Right lobe of liver (tissue), 6 donors: ENCODE results near the gene INPP4B. TPM values are rescaled to one million over a fixed set of nuclear protein-coding genes. Genes with fewer than 3 reads are reported as not detected.

Source experiments
- ATAC-seq, 4 donors: fragments of 200-7000 bp; cut with Tn5 transposase; one replicate each; pipeline ENCODE4 v1.9.1; 2020; ENCODE audit warnings: mild to moderate bottlenecking in 4 of 4, moderate library complexity in 4 of 4
- DNase-seq, 3 donors: peaks; one replicate each; pipeline ENCODE4 v3.0.0-alpha.2; 2020
- H3K27ac ChIP-seq, 3 donors: fragments of 200-600 bp; one replicate each; pipeline ENCODE4 v1.8.0; 2022
- H3K27me3 ChIP-seq, 2 donors: fragments of 200-600 bp; one replicate each; pipeline ENCODE4 v1.8.0; 2022
- H3K36me3 ChIP-seq, 4 donors: fragments of 200-600 bp; sonication (generic) in 1 of 4; one replicate each; pipeline versions ENCODE4 v1.5.1 to v1.8.0; 2017 to 2022; ENCODE audit warnings: control low read depth in 1 of 4
- H3K4me1 ChIP-seq, 4 donors: fragments of 200-600 bp; sonication (generic) in 1 of 4; one replicate each; pipeline versions ENCODE4 v1.5.1 to v1.8.0; 2017 to 2022; ENCODE audit warnings: control low read depth in 1 of 4
- H3K4me3 ChIP-seq, 3 donors: fragments of 200-600 bp; one replicate each; pipeline ENCODE4 v1.8.0; 2022
- H3K9me3 ChIP-seq, 4 donors: fragments of 200-600 bp; sonication (generic) in 1 of 4; one replicate each; pipeline versions ENCODE4 v1.5.1 to v1.8.0; 2017 to 2022; ENCODE audit warnings: control low read depth in 1 of 4
- CTCF ChIP-seq, 4 donors: fragments of 200-600 bp in 3 of 4; fragments of 450-650 bp in 1 of 4; IDR thresholded peaks; one replicate each; pipeline versions ENCODE4 v1.5.1 to v1.8.0; 2016 to 2022; ENCODE audit warnings: antibody characterized with exemption in 4 of 4, mild to moderate bottlenecking in 2 of 4
- POLR2A ChIP-seq: fragments of 450-650 bp; IDR thresholded peaks from one replicate; pipeline ENCODE4 v1.6.1; 2017; ENCODE audit warnings: antibody characterized with exemption, mild to moderate bottlenecking
- WGBS: methylation state at CpG from one replicate; pipeline ENCODE4 v1.1.6; 2018; ENCODE audit warnings: low coverage, low lambda C conversion rate; ENCODE audit not compliant: insufficient coverage; ENCODE audit errors: missing lambda C conversion rate; 5-methylcytosine and 5-hydroxymethylcytosine counted together
- intact Hi-C, 2 donors: fragments of 100-400 bp; cut with DNase I; formaldehyde crosslinking; loops; one replicate each; pipeline versions ENCODE4 v1.11.2 to v1.14.1; 2022
- total RNA-seq, 6 experiments: library from RNA; depleted of rRNA in 2 of 6; stranded (reverse); fragments of >200 nt in 2 of 6; fragmentation: NEBNext Ultra II Directional in 3 of 6; extraction: Animal tissue kit (Norgen Biotek cat#: 25700) in 3 of 6; gene quantifications; one replicate each; pipeline versions ENCODE4 v1.1.0 to v1.2.4, GENCODE V29; 2016 to 2023
- donor health status: DM: no; HTN: yes; CAD: no.
- donor health status: DM: no; HTN: no; CAD: no.
- donor health status: DM: no; HTN: no; CAD: no.
- donor health status: DM: no; HTN: yes; CAD: no.
- donor health status: DM: no; HTN: yes; CAD: no.

INPP4B gene
- total RNA-seq, 6 experiments from 2014 or later, result 0.73 to 5.0 (median 1.6) TPM

- H3K36me3 ChIP-seq, result no peaks in the 10 kb centered on the region
- H3K4me3 ChIP-seq, result no peak overlapping the region
- ATAC-seq (peak in 1 of 4 donors; percentile 19), DNase-seq (no peak)
- no peaks in the 10 kb centered on the region for H3K9me3 ChIP-seq
- TF ChIP-seq POLR2A (no peak), CTCF (IDR thresholded peaks at IDR 0.05) (no peak)
- WGBS, result 85% methylated on average over 3 of the region's 3 CpGs
- no peaks in the 10 kb centered on the region for H3K27me3 ChIP-seq
- intact Hi-C loops, result no loop called here
- H3K4me1 ChIP-seq, result no peaks in the 10 kb centered on the region
- H3K27ac ChIP-seq, result no peak overlapping the region
Observed at GRCh38 chr4:142034101-142034500, 812.0 kb downstream of the INPP4B start.

- WGBS, result 65% methylated on average over 4 of the region's 4 CpGs
- H3K36me3 ChIP-seq, result no peaks in the 10 kb centered on the region
- no peaks in the 10 kb centered on the region for H3K9me3 ChIP-seq
- H3K4me1 ChIP-seq, result no peaks in the 10 kb centered on the region
- H3K27ac ChIP-seq, result no peak overlapping the region
- intact Hi-C loops, result no loop called here
- DNase-seq, result no peak
- no peak for ATAC-seq
- no peak overlapping the region for H3K4me3 ChIP-seq
- no peaks in the 10 kb centered on the region for H3K27me3 ChIP-seq
- TF ChIP-seq POLR2A (no peak), CTCF (IDR thresholded peaks at IDR 0.05) (no peak)
Observed at GRCh38 chr4:142030010-142030409, 816.1 kb downstream of the INPP4B start.

- TF ChIP-seq CTCF (IDR thresholded peaks at IDR 0.05) (no peak), POLR2A (no peak)
- DNase-seq (no peak), ATAC-seq (no peak)
- 58% methylated on average over 2 of the region's 2 CpGs for WGBS
- Histone ChIP-seq H3K27ac (no peak overlapping the region), H3K27me3 (no peaks in the 10 kb centered on the region), H3K4me1 (no peaks in the 10 kb centered on the region), H3K4me3 (no peak overlapping the region), H3K9me3 (no peaks in the 10 kb centered on the region), H3K36me3 (no peaks in the 10 kb centered on the region)
- intact Hi-C loops, result no loop called here
Observed at GRCh38 chr4:142021761-142022160, 824.3 kb downstream of the INPP4B start.

- no peak overlapping the region for H3K27ac ChIP-seq
- intact Hi-C loops, result no loop called here
- ATAC-seq (no peak), DNase-seq (no peak)
- no peaks in the 10 kb centered on the region for H3K4me1 ChIP-seq
- no peaks in the 10 kb centered on the region for H3K27me3 ChIP-seq
- WGBS, result 92% methylated on average over 1 of the region's 1 CpG
- H3K9me3 ChIP-seq, result no peaks in the 10 kb centered on the region
- TF ChIP-seq POLR2A (no peak), CTCF (IDR thresholded peaks at IDR 0.05) (no peak)
- H3K4me3 ChIP-seq, result no peak overlapping the region
- no peaks in the 10 kb centered on the region for H3K36me3 ChIP-seq
Observed at GRCh38 chr4:142021181-142021580, 824.9 kb downstream of the INPP4B start.

- no peak for ATAC-seq
- intact Hi-C loops, result no loop called here
- H3K27me3 ChIP-seq, result no peaks in the 10 kb centered on the region
- no peaks in the 10 kb centered on the region for H3K4me1 ChIP-seq
- no peak for DNase-seq
- TF ChIP-seq CTCF (IDR thresholded peaks at IDR 0.05), result no peak
- TF ChIP-seq POLR2A, result no peak
- H3K9me3 ChIP-seq, result no peaks in the 10 kb centered on the region
- no peak overlapping the region for H3K4me3 ChIP-seq
- H3K27ac ChIP-seq, result no peak overlapping the region
- no peaks in the 10 kb centered on the region for H3K36me3 ChIP-seq
Observed at GRCh38 chr4:142016031-142016430, 830.1 kb downstream of the INPP4B start.
